OCI-LY1 (cell line): Measurements from ENCODE around the gene KATNAL2.
A peak's percentile ranks its signal among the peaks of the same experiment; 100 is the strongest.

ENCODE experiments used
- H2AFZ ChIP-seq: fragments of 200-600 bp; sonication (generic), shearing (Covaris generic); 2 replicates; pipeline ENCODE4 v1.6.0; 2014; ENCODE audit warnings: antibody characterized with exemption, mild to moderate bottlenecking, low read length
- H3F3A ChIP-seq: fragments of 200-600 bp; sonication (generic), shearing (Covaris generic); 2 replicates; pipeline ENCODE4 v1.6.0; 2014; ENCODE audit warnings: mild to moderate bottlenecking, antibody characterized with exemption, low read length, moderate library complexity; ENCODE audit not compliant: insufficient read depth
- H3K27ac ChIP-seq: fragments of 200-600 bp; sonication (generic); 2 replicates; pipeline ENCODE4 v1.5.1; 2014; ENCODE audit warnings: low read length, mixed run types, mild to moderate bottlenecking, low read depth; ENCODE audit not compliant: poor library complexity, severe bottlenecking
- H3K27me3 ChIP-seq: fragments of 200-600 bp; sonication (generic); 2 replicates; pipeline ENCODE4 v1.6.0; 2014; ENCODE audit warnings: antibody characterized with exemption, mild to moderate bottlenecking, low read length, moderate library complexity; ENCODE audit not compliant: insufficient read depth
- H3K36me3 ChIP-seq: fragments of 200-600 bp; sonication (generic); 2 replicates; pipeline ENCODE4 v1.6.1; 2014; ENCODE audit warnings: mild to moderate bottlenecking, antibody characterized with exemption, low read length, moderate library complexity, mixed read lengths; ENCODE audit not compliant: insufficient read depth
- H3K4me1 ChIP-seq: fragments of 200-600 bp; sonication (generic); 2 replicates; pipeline ENCODE4 v1.5.1; 2014; ENCODE audit warnings: mild to moderate bottlenecking, low read length, moderate library complexity; ENCODE audit not compliant: insufficient read depth, severe bottlenecking
- H3K4me2 ChIP-seq: fragments of 200-600 bp; sonication (generic), shearing (Covaris generic); 2 replicates; pipeline ENCODE4 v1.6.1; 2014; ENCODE audit warnings: low read length
- H3K4me3 ChIP-seq: fragments of 200-600 bp; sonication (generic); 2 replicates; pipeline ENCODE4 v1.5.1; 2014; ENCODE audit warnings: low read length, low read depth, mild to moderate bottlenecking, mixed read lengths; ENCODE audit not compliant: poor library complexity, severe bottlenecking
- H3K79me2 ChIP-seq: fragments of 200-600 bp; shearing (Covaris generic); 2 replicates; pipeline ENCODE4 v1.6.1; 2016; ENCODE audit warnings: mixed run types, low read length, mixed read lengths; ENCODE audit not compliant: insufficient read depth
- H3K9ac ChIP-seq: fragments of 200-600 bp; sonication (generic), shearing (Covaris generic); 2 replicates; pipeline ENCODE4 v1.6.1; 2014; ENCODE audit warnings: mild to moderate bottlenecking, low read length, mixed read lengths
- H3K9me2 ChIP-seq: fragments of 200-600 bp; sonication (generic), shearing (Covaris generic); 2 replicates; pipeline ENCODE4 v1.6.1; 2014; ENCODE audit warnings: low read depth, mild to moderate bottlenecking, low read length, mixed read lengths
- H3K9me3 ChIP-seq: fragments of 200-600 bp; shearing (Covaris generic); 2 replicates; pipeline ENCODE4 v1.6.1; 2014; ENCODE audit warnings: low read length, mixed read lengths
- H4K20me1 ChIP-seq: fragments of 200-600 bp; sonication (generic), shearing (Covaris generic); 2 replicates; pipeline ENCODE4 v1.6.0; 2016; ENCODE audit warnings: mild to moderate bottlenecking, low read length; ENCODE audit not compliant: insufficient read depth
- CTCF ChIP-seq: fragments of 200-600 bp; sonication (generic), shearing (Covaris generic); IDR thresholded peaks from 2 replicates; pipeline ENCODE4 v1.5.1; 2017; ENCODE audit warnings: mild to moderate bottlenecking, antibody characterized with exemption, low read length, moderate library complexity, mixed read lengths
- EZH2 ChIP-seq: fragments of 200-600 bp; sonication (generic), shearing (Covaris generic); IDR thresholded peaks from 2 replicates; pipeline ENCODE4 v1.8.0; 2017; ENCODE audit warnings: borderline replicate concordance, mixed run types, mild to moderate bottlenecking, antibody characterized with exemption, low read length, moderate library complexity, mixed read lengths

KATNAL2 gene

GRCh38 chr18:47036298-47036874, 119.0 kb downstream of the KATNAL2 start:
- Histone ChIP-seq H3K9me3 (no peaks in the 10 kb centered on the region), H3F3A (no peaks in the 10 kb centered on the region), H3K4me2 (no peak overlapping the region), H4K20me1 (no peaks in the 10 kb centered on the region), H3K27ac (no peak overlapping the region), H3K79me2 (no peaks in the 10 kb centered on the region), H3K9me2 (no peaks in the 10 kb centered on the region), H3K9ac (no peak overlapping the region), H3K27me3 (no peaks in the 10 kb centered on the region), H3K4me1 (no peaks in the 10 kb centered on the region), H3K4me3 (no peak overlapping the region), H2AFZ (no peak overlapping the region), H3K36me3 (no peaks in the 10 kb centered on the region)
- TF ChIP-seq CTCF (peak; percentile 74), EZH2 (no peak)

GRCh38 chr18:47036927-47037578, 119.7 kb downstream of the KATNAL2 start:
- TF ChIP-seq EZH2 (no peak), CTCF (no peak)
- Histone ChIP-seq H4K20me1 (no peaks in the 10 kb centered on the region), H2AFZ (no peak overlapping the region), H3K27ac (no peak overlapping the region), H3F3A (no peaks in the 10 kb centered on the region), H3K4me2 (no peak overlapping the region), H3K79me2 (no peaks in the 10 kb centered on the region), H3K4me1 (no peaks in the 10 kb centered on the region), H3K9me3 (no peaks in the 10 kb centered on the region), H3K27me3 (no peaks in the 10 kb centered on the region), H3K36me3 (no peaks in the 10 kb centered on the region), H3K9ac (no peak overlapping the region), H3K9me2 (no peaks in the 10 kb centered on the region), H3K4me3 (no peak overlapping the region)

- Histone ChIP-seq H3K79me2 (no peaks in the 10 kb centered on the region), H3K4me3 (no peak overlapping the region), H4K20me1 (no peaks in the 10 kb centered on the region), H3K27me3 (no peaks in the 10 kb centered on the region), H3K36me3 (no peaks in the 10 kb centered on the region), H3K4me2 (no peak overlapping the region), H3K9me2 (no peaks in the 10 kb centered on the region), H3F3A (no peaks in the 10 kb centered on the region; the same call in 1 of the 2 replicates), H2AFZ (no peak overlapping the region), H3K27ac (no peak overlapping the region), H3K4me1 (no peaks in the 10 kb centered on the region), H3K9ac (no peak overlapping the region), H3K9me3 (no peaks in the 10 kb centered on the region)
- TF ChIP-seq EZH2 = no peak
- TF ChIP-seq CTCF = no peak
Observed at GRCh38 chr18:47040982-47041381, 123.6 kb downstream of the KATNAL2 start.
